Tibial artery (tissue), 4 donors: ENCODE results near the gene HEPN1.
"Not testable (repeated sequence)": the region's sequence is repeated elsewhere in the genome, so short reads cannot be mapped to it uniquely, and the experiment has no call there.

Experiments
- DNase-seq, 2 donors: peaks; one replicate each; pipeline ENCODE4 v3.0.0-alpha.2; 2019
- H3K27ac ChIP-seq, 2 donors: fragments of 200-600 bp; sonication (generic) in 1 of 2; 1 replicate in 1 of 2; 2 replicates in 1 of 2; pipeline ENCODE4 v1.5.1; 2018 to 2019; ENCODE audit warnings: mild to moderate bottlenecking in 1 of 2
- H3K27me3 ChIP-seq, 2 donors: fragments of 200-600 bp; sonication (generic) in 1 of 2; one replicate each; pipeline versions ENCODE4 v1.5.1 to v1.6.0; 2016 to 2019
- H3K36me3 ChIP-seq, 3 donors: fragments of 200-600 bp; sonication (generic) in 2 of 3; one replicate each; pipeline ENCODE4 v1.5.1; 2016 to 2019; ENCODE audit warnings: mild to moderate bottlenecking in 2 of 3
- H3K4me1 ChIP-seq, 4 donors: fragments of 200-600 bp; sonication (generic) in 2 of 4; 1 replicate in 3 of 4; 2 replicates in 1 of 4; pipeline ENCODE4 v1.5.1; 2016 to 2019
- H3K4me3 ChIP-seq, 2 donors: fragments of 200-600 bp; sonication (generic) in 1 of 2; 1 replicate in 1 of 2; 2 replicates in 1 of 2; pipeline ENCODE4 v1.5.1; 2018 to 2019; ENCODE audit warnings: mild to moderate bottlenecking in 2 of 2
- H3K9me3 ChIP-seq, 3 donors: fragments of 200-600 bp; sonication (generic) in 1 of 3; one replicate each; pipeline ENCODE4 v1.5.1; 2016 to 2019
- intact Hi-C: fragments of 100-400 bp; cut with DNase I; formaldehyde crosslinking; loops from one replicate; pipeline ENCODE4 v1.15.0; 2023; ENCODE audit warnings: low total_unique reads
- TF ChIP-seq, protein P1 (sequence below), 2 experiments: fragments of 200-600 bp in 1 of 2; fragments of 450-650 bp in 1 of 2; IDR thresholded peaks; one replicate each; pipeline ENCODE4 v1.5.1; 2017 to 2019; ENCODE audit warnings: antibody characterized with exemption in 2 of 2, mild to moderate bottlenecking in 1 of 2, moderate library complexity in 1 of 2

Gene HEPN1

GRCh38 chr11:124954590-124954955, 35.5 kb downstream of the HEPN1 start:
- Histone ChIP-seq H3K36me3 (no peaks in the 10 kb centered on the region), H3K9me3 (no peaks in the 10 kb centered on the region), H3K27ac (peak overlapping the region; percentile 70 to 76), H3K27me3 (no peaks in the 10 kb centered on the region), H3K4me1 (peaks cover 0 to 14% (median 5%) of the 10 kb centered on the region in 4 donors), H3K4me3 (peak overlapping the region; percentile 56 to 69)
- DNase-seq, result no peak
- intact Hi-C loops, result loop anchor here (10.0 kb wide), 2 partner anchors 190 to 400 kb away; no protein-coding TSS in a partner anchor
- TF ChIP-seq, protein P1, sequence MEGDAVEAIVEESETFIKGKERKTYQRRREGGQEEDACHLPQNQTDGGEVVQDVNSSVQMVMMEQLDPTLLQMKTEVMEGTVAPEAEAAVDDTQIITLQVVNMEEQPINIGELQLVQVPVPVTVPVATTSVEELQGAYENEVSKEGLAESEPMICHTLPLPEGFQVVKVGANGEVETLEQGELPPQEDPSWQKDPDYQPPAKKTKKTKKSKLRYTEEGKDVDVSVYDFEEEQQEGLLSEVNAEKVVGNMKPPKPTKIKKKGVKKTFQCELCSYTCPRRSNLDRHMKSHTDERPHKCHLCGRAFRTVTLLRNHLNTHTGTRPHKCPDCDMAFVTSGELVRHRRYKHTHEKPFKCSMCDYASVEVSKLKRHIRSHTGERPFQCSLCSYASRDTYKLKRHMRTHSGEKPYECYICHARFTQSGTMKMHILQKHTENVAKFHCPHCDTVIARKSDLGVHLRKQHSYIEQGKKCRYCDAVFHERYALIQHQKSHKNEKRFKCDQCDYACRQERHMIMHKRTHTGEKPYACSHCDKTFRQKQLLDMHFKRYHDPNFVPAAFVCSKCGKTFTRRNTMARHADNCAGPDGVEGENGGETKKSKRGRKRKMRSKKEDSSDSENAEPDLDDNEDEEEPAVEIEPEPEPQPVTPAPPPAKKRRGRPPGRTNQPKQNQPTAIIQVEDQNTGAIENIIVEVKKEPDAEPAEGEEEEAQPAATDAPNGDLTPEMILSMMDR (IDR thresholded peaks at IDR 0.05), result no peak

DNA sequence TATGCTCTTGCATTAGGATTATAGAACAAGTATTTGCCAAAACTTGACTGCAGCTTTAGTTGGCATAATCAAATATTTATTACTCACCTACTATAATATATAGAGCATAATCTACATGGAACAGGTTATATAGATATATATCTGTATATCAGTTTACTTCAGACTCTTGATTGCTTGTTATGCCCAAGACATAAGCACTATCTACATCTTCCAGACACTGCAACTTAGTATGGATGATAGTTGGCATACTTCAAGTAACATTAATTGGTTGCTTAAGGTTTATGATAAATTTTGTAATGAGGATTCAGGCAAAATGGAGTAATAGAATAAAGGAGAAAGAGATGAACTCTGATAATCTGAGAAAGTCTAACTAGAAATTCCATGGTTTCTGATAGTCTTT, 36.0 kb downstream of the HEPN1 start:
- H3K9me3 ChIP-seq, result no peaks in the 10 kb centered on the region
- peaks cover 0 to 14% (median 5%) of the 10 kb centered on the region in 4 donors for H3K4me1 ChIP-seq
- no peak overlapping the region for H3K27ac ChIP-seq
- no peaks in the 10 kb centered on the region for H3K27me3 ChIP-seq
- no peaks in the 10 kb centered on the region for H3K36me3 ChIP-seq
- TF ChIP-seq, protein P1 (IDR thresholded peaks at IDR 0.05), result no peak
- no peak overlapping the region for H3K4me3 ChIP-seq
- DNase-seq, result no peak
- intact Hi-C loops, result loop anchor here (10.0 kb wide), 2 partner anchors 190 to 400 kb away; no protein-coding TSS in a partner anchor

DNA sequence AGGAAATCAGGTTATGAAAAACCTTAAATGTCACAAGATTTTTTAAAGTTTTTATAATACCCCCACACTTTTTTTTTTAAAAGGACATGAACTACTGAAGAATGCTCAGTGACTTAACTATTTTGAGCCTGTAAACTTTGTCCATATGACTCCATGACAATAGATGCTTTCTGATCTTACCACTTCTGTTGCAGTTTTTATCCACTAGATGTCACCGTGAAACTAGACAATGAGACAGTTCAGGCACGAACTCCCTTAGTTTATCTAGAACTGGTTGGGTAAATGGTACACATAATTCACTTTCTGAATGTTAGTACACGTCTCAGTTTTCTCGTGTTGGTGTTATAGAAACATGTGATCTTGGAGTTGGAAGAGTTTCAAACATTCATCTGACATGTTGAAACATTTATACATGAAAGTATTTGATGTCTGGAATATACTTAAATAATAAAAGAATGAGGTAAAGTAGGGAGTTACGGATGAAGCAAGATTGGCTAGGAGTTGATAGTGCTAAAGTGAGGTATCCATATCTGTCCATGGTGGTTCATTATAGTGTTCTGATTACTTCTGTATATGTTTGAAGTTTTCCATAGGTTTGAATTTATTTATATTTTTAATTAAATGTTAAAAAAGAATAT, 43.0 kb downstream of the HEPN1 start:
- Histone ChIP-seq H3K36me3 (no peaks in the 10 kb centered on the region), H3K4me3 (no peak overlapping the region), H3K27ac (no peak overlapping the region), H3K4me1 (no peaks in the 10 kb centered on the region), H3K9me3 (no peaks in the 10 kb centered on the region), H3K27me3 (no peaks in the 10 kb centered on the region)
- intact Hi-C loops, result no loop called here
- no peak for DNase-seq
- TF ChIP-seq, protein P1 (IDR thresholded peaks at IDR 0.05), result peak; percentile 43 to 69

GRCh38 chr11:124968197-124968596, 49.1 kb downstream of the HEPN1 start:
- intact Hi-C loops, H3K36me3 ChIP-seq, H3K9me3 ChIP-seq, H3K27ac ChIP-seq, DNase-seq, H3K27me3 ChIP-seq, H3K4me3 ChIP-seq, H3K4me1 ChIP-seq: not testable (repeated sequence)
